DOHH2 (cell line): Measurements from ENCODE around the gene ASPSCR1.

Experiments
- H3F3A ChIP-seq: fragments of 200-600 bp; sonication (generic), shearing (Covaris generic); 2 replicates; pipeline ENCODE4 v1.6.0; 2016; ENCODE audit warnings: antibody characterized with exemption, mild to moderate bottlenecking; ENCODE audit not compliant: control insufficient read depth, insufficient read depth
- H3K27ac ChIP-seq: fragments of 200-600 bp; sonication (generic); 2 replicates; pipeline ENCODE4 v1.5.1; 2014; ENCODE audit warnings: low read depth, mild to moderate bottlenecking, low read length, moderate library complexity
- H3K27me3 ChIP-seq: fragments of 200-600 bp; sonication (generic); 2 replicates; pipeline ENCODE4 v1.6.1; 2014; ENCODE audit warnings: mild to moderate bottlenecking, low read length, mixed read lengths; ENCODE audit not compliant: control insufficient read depth
- H3K36me3 ChIP-seq: fragments of 200-600 bp; sonication (generic); 2 replicates; pipeline ENCODE4 v1.6.1; 2014; ENCODE audit warnings: mild to moderate bottlenecking, low read length, moderate library complexity, mixed read lengths; ENCODE audit not compliant: control insufficient read depth
- H3K4me1 ChIP-seq: fragments of 200-600 bp; sonication (generic); 2 replicates; pipeline ENCODE4 v1.6.1; 2014; ENCODE audit warnings: mild to moderate bottlenecking, low read length, mixed read lengths; ENCODE audit not compliant: control insufficient read depth
- H3K4me2 ChIP-seq: fragments of 200-600 bp; sonication (generic); 2 replicates; pipeline ENCODE4 v1.6.0; 2014; ENCODE audit warnings: mild to moderate bottlenecking, low read length, moderate library complexity
- H3K4me3 ChIP-seq: fragments of 200-600 bp; sonication (generic); 2 replicates; pipeline ENCODE4 v1.5.1; 2014; ENCODE audit warnings: mild to moderate bottlenecking, low read length, mixed read lengths
- H3K79me2 ChIP-seq: fragments of 200-600 bp; sonication (generic); 2 replicates; pipeline ENCODE4 v1.6.1; 2014; ENCODE audit warnings: mild to moderate bottlenecking, low read length, mixed read lengths; ENCODE audit not compliant: control insufficient read depth
- H3K9me2 ChIP-seq: fragments of 200-600 bp; sonication (generic); replicated peaks from 2 replicates; pipeline ENCODE4 v1.6.1; 2014; ENCODE audit warnings: mild to moderate bottlenecking, low read length, mixed read lengths; ENCODE audit not compliant: control insufficient read depth
- H3K9me3 ChIP-seq: fragments of 200-600 bp; sonication (generic); 2 replicates; pipeline ENCODE4 v1.6.1; 2014; ENCODE audit warnings: antibody characterized with exemption, low read length, mixed read lengths; ENCODE audit not compliant: control insufficient read depth, insufficient read depth
- H4K20me1 ChIP-seq: fragments of 200-600 bp; sonication (generic); 2 replicates; pipeline ENCODE4 v1.6.0; 2014; ENCODE audit warnings: low read depth, mild to moderate bottlenecking, antibody characterized with exemption, low read length, moderate library complexity; ENCODE audit not compliant: control insufficient read depth, insufficient read depth
- EZH2phosphoT487 ChIP-seq: fragments of 200-600 bp; sonication (generic); IDR thresholded peaks from 2 replicates; pipeline ENCODE4 v1.6.1; 2017; ENCODE audit warnings: borderline replicate concordance, mild to moderate bottlenecking, antibody characterized with exemption, low read length, moderate library complexity, mixed read lengths
- TF ChIP-seq, protein P1 (sequence below): fragments of 200-600 bp; sonication (generic); IDR thresholded peaks from one replicate; pipeline ENCODE4 v1.5.1; 2014; ENCODE audit warnings: antibody characterized with exemption, mild to moderate bottlenecking, low read depth, low read length; ENCODE audit not compliant: poor library complexity, severe bottlenecking

Gene ASPSCR1

DNA sequence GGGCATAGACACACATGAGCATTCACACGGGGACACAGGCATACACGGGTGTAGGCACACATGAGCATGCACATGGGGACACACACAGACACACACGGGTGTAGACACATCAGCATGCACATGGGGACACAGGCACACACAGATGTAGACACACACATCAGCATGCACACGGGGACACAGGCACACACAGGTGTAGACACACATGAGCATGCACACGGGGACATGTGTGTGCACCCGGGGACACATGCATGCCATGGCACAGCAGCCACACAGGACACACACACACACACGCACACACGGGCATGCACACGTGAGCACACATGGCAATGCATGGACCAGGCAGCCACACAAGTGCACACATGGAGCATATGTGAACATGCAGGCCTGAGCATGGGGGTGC, 65.2 kb downstream of the ASPSCR1 start:
- Histone ChIP-seq H4K20me1 (no peaks in the 10 kb centered on the region), H3K4me3 (no peak overlapping the region), H3K9me3 (no peaks in the 10 kb centered on the region), H3K36me3 (no peaks in the 10 kb centered on the region), H3K4me2 (no peak overlapping the region), H3K27me3 (no peaks in the 10 kb centered on the region), H3K79me2 (no peaks in the 10 kb centered on the region), H3F3A (no peaks in the 10 kb centered on the region), H3K27ac (no peak overlapping the region), H3K4me1 (peaks cover 12% of the 10 kb centered on the region), H3K9me2 (no peaks in the 10 kb centered on the region)
- no peak for TF ChIP-seq EZH2phosphoT487
- TF ChIP-seq, protein P1, sequence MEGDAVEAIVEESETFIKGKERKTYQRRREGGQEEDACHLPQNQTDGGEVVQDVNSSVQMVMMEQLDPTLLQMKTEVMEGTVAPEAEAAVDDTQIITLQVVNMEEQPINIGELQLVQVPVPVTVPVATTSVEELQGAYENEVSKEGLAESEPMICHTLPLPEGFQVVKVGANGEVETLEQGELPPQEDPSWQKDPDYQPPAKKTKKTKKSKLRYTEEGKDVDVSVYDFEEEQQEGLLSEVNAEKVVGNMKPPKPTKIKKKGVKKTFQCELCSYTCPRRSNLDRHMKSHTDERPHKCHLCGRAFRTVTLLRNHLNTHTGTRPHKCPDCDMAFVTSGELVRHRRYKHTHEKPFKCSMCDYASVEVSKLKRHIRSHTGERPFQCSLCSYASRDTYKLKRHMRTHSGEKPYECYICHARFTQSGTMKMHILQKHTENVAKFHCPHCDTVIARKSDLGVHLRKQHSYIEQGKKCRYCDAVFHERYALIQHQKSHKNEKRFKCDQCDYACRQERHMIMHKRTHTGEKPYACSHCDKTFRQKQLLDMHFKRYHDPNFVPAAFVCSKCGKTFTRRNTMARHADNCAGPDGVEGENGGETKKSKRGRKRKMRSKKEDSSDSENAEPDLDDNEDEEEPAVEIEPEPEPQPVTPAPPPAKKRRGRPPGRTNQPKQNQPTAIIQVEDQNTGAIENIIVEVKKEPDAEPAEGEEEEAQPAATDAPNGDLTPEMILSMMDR, result no peak

DNA sequence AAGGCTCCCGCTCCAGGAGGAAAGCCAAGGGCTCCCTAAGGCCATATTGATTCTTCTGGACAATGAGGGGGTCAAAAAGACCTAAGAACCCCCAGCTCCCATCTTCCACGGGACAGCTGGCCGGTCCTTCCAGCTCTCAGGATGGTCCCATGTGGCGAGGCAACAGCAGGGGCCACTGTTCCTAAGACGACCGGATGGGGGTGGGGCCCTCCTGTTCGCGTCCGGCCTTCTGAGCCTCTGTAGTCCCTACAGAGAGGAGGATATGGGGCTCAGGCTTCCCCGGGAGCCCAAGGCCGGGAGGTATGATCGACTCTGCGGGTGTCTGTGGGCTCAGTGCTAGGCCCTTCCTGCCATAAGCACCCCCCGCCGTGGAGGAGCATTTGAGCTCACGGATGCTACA, 66.1 kb downstream of the ASPSCR1 start:
- Histone ChIP-seq H4K20me1 (no peaks in the 10 kb centered on the region), H3K4me2 (no peak overlapping the region), H3K4me1 (peaks cover 7% of the 10 kb centered on the region; the same call in 1 of the 2 replicates), H3K79me2 (no peaks in the 10 kb centered on the region), H3K27me3 (no peaks in the 10 kb centered on the region), H3K4me3 (no peak overlapping the region), H3K27ac (no peak overlapping the region), H3K9me2 (no peaks in the 10 kb centered on the region), H3F3A (no peaks in the 10 kb centered on the region), H3K36me3 (no peaks in the 10 kb centered on the region), H3K9me3 (no peaks in the 10 kb centered on the region)
- TF ChIP-seq, protein P1, result no peak

DNA sequence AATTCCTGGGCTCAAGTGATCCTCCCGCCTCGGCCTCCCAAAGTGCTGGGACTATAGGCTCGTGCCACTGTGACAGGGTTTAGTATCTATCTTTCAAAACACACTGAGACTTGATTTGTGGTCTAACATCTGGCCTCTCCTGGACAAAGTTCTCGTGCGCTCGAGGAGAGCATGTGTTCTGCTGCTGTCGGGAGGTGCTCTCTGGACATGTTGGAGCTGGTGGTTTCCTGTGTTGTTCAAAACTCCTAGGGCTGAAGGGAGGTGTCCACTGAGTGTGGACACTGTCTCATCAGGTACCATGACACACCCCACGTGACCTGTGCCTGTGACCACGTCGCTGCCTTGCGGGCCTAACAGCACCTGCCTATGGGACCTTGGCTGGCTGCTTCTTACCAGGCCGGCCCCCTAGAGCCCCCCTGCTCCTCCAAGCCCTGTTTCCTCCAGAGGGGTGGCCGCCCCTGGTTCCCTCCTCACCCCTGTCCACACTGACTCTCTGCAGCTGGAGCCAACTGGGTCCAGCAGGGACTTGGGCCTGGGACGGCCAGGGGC, 68.6 kb downstream of the ASPSCR1 start:
- no peak for TF ChIP-seq EZH2phosphoT487
- TF ChIP-seq, protein P1, result no peak
- peaks cover 1% of the 10 kb centered on the region; the same call in 1 of the 2 replicates for H3K79me2 ChIP-seq
- H3K27me3 ChIP-seq, result no peaks in the 10 kb centered on the region
- no peaks in the 10 kb centered on the region for H3F3A ChIP-seq
- no peak overlapping the region for H3K4me2 ChIP-seq
- H3K36me3 ChIP-seq, result no peaks in the 10 kb centered on the region
- no peak overlapping the region for H3K4me3 ChIP-seq
- no peaks in the 10 kb centered on the region for H3K9me3 ChIP-seq
- no peaks in the 10 kb centered on the region for H3K9me2 ChIP-seq
- no peaks in the 10 kb centered on the region for H4K20me1 ChIP-seq
- no peak overlapping the region for H3K27ac ChIP-seq
- peaks cover 8% of the 10 kb centered on the region for H3K4me1 ChIP-seq

DNA sequence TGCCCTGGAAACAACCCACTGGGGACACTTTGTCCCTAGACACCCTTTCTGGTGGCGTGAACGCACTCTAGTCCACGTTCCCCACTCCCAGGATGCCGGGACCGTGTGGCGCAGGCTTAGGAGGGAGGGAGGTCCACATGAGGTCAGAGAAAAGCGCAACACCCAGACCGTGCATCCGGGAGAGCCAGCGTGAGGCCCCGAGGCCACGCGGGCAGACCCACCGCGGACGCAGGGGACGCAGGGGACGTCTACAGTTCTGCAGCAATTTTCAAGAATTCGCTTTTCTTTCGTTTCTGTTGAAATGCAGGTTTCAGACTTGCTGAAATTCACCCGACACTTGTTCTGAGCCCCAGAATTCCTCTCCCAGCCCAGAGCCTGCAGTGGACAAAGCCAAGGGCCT, 69.5 kb downstream of the ASPSCR1 start:
- Histone ChIP-seq H3K4me1 (peaks cover 9% of the 10 kb centered on the region), H3K9me3 (no peaks in the 10 kb centered on the region), H3K4me2 (no peak overlapping the region), H3K27ac (no peak overlapping the region), H3F3A (no peaks in the 10 kb centered on the region), H4K20me1 (no peaks in the 10 kb centered on the region), H3K36me3 (no peaks in the 10 kb centered on the region), H3K27me3 (no peaks in the 10 kb centered on the region), H3K79me2 (peaks cover 3% of the 10 kb centered on the region; the same call in 1 of the 2 replicates), H3K4me3 (no peak overlapping the region), H3K9me2 (no peaks in the 10 kb centered on the region)
- no peak for TF ChIP-seq EZH2phosphoT487
- TF ChIP-seq, protein P1, result no peak
